Measurements from ENCODE around the gene PKLR. TPM values are rescaled to one million over a fixed set of nuclear protein-coding genes. Genes with fewer than 3 reads are reported as not detected.

The PKLR gene
- total and polyA plus RNA-seq, 2 of the 8 experiments (the other 6 are each of a cell fraction or from before 2014, with no cell fraction given) = 2.3 to 7.5 TPM

DNA sequence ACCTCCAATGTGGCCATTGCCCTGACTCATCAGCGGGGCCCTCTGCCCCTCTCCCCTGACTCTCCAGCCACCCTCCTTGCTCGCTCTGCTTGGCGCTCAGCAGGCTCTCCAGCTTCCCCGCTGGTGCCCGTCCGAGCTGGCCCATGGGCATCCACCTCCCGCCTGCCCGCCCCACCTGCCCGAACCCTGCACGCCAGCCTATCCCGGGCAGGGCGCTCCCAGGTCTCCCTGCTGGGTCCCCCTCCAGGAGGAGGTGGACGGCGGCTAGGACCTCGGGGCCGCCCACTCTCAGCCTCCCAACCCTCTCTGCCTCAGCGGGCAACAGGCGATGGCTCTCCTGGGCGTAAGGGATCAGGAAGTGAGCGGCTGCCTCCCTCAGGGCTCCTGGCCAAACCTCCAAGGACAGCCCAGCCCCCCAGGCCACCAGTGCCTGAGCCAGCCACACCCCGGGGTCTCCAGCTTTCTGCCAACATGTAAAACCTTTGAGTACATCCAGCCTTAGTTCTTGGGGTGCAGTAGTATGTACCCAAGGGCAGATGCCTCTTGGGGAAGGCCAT lies 13.2 kb downstream of the PKLR start:
- Histone ChIP-seq H3K79me2 (ENCODE audit: control insufficient read depth in 1 of 2, insufficient read depth in 2 of 2, low read length in 2 of 2) (no peaks in the 10 kb centered on the region), H3K4me1 (replicated peaks in 1 of 4; ENCODE audit: control insufficient read depth in 3 of 4, insufficient read depth in 4 of 4, low read length in 3 of 4) (no peaks in the 10 kb centered on the region), H2BK15ac (ENCODE audit: low read length) (no peak overlapping the region), H3K56ac (replicated peaks; ENCODE audit: insufficient read length, low read depth, low read length) (no peak overlapping the region), H3K18ac (ENCODE audit: extremely low read depth, low read length) (no peak overlapping the region), H2AK5ac (ENCODE audit: low read depth, low read length) (no peak overlapping the region), H3K4ac (replicated peaks; ENCODE audit: insufficient read length, low read depth, low read length) (no peak overlapping the region), H2BK5ac (ENCODE audit: low read depth, low read length) (no peak overlapping the region), H2BK120ac (replicated peaks; ENCODE audit: low read depth, low read length) (no peak overlapping the region), H3K4me2 (ENCODE audit: insufficient read depth in 1 of 2, low read depth in 2 of 2, low read length in 2 of 2) (no peak overlapping the region), H3K4me3 (ENCODE audit: extremely low read depth in 1 of 4, insufficient read depth in 2 of 4, low read depth in 3 of 4, low read length in 4 of 4) (no peak overlapping the region), H4K5ac (ENCODE audit: insufficient read length, low read depth, low read length) (no peak overlapping the region), H3K9ac (replicated peaks in 1 of 4; ENCODE audit: extremely low read depth in 1 of 4, low read depth in 3 of 4, low read length in 3 of 4) (no peak overlapping the region), H2BK12ac (ENCODE audit: low read depth, low read length) (no peak overlapping the region), H3K23me2 (ENCODE audit: low read depth, low read length) (no peaks in the 10 kb centered on the region), H2AFZ (ENCODE audit: low read length) (no peak overlapping the region), H3K9me3 (ENCODE audit: insufficient read depth in 2 of 2, low read depth in 1 of 2, low read length in 1 of 2) (no peaks in the 10 kb centered on the region), H3K27ac (ENCODE audit: low read depth, low read length) (no peak overlapping the region), H4K20me1 (replicated peaks in 1 of 2; ENCODE audit: control insufficient read depth in 1 of 2, insufficient read depth in 2 of 2, low read length in 2 of 2) (no peaks in the 10 kb centered on the region), H3K23ac (ENCODE audit: insufficient read length) (no peak overlapping the region), H3K14ac (ENCODE audit: insufficient read length) (no peak overlapping the region), H3K79me1 (ENCODE audit: low read depth, low read length) (no peaks in the 10 kb centered on the region), H3K27me3 (replicated peaks in 1 of 4; ENCODE audit: control insufficient read depth in 3 of 4, extremely low read depth in 1 of 4, insufficient read depth in 3 of 4, low read length in 3 of 4) (no peaks in the 10 kb centered on the region), H4K8ac (ENCODE audit: extremely low read depth, insufficient read depth, low read length) (peak overlapping the region; percentile 35; the same call in 1 of the 2 replicates), H3K36me3 (ENCODE audit: control insufficient read depth in 2 of 4, insufficient read depth in 4 of 4, low read length in 3 of 4) (no peaks in the 10 kb centered on the region), H2BK20ac (ENCODE audit: low read length) (no peak overlapping the region), H4K91ac (replicated peaks; ENCODE audit: insufficient read length, low read length) (no peak overlapping the region)
- WGBS, 2 experiments (ENCODE audit: extremely low coverage in 1 of 2, insufficient coverage in 1 of 2, insufficient read length in 1 of 2, insufficient replicate concordance in 2 of 2, low coverage in 1 of 2, low lambda C conversion rate in 2 of 2, missing lambda C conversion rate in 1 of 2) = 93% methylated on average over 16 of the region's 21 CpGs; no CpG with 5 or more reads in 1 of the 2 experiments
- FAIRE-seq (no peak), DNase-seq (ENCODE audit: low read depth in 1 of 2, low spot score in 2 of 2) (no peak)
- CTCF ChIA-PET (ENCODE audit: partially characterized antibody) = interaction anchor here (0.8 to 6.3 kb wide), 3 partner anchors 9 to 19 kb away, joined by 3 to 37 read pairs (median 4); partner anchors contain the start of gene FDPS
- POLR2A ChIA-PET (ENCODE audit: partially characterized antibody) = interaction anchor here (0.5 to 1.8 kb wide), 6 partner anchors 9 to 37 kb away, joined by 3 to 6 read pairs (median 4); partner anchors contain the start of gene SCAMP3
- TF ChIP-seq POLR2A (IDR thresholded peaks at IDR 0.05; ENCODE audit: control extremely low read depth in 1 of 2, low read depth in 2 of 2, low read length in 2 of 2) (no peak), SIX5 (IDR thresholded peaks at IDR 0.05; ENCODE audit: low read depth, low read length) (no peak), CHD2 (IDR thresholded peaks at IDR 0.05; ENCODE audit: low read length) (no peak), BRCA1 (IDR thresholded peaks at IDR 0.05; ENCODE audit: low read depth, low read length) (no peak), KDM4A (IDR thresholded peaks at IDR 0.05; ENCODE audit: low read depth, low read length, severe bottlenecking) (no peak), BCL11A (IDR thresholded peaks at IDR 0.05; ENCODE audit: low read depth in 2 of 2, low read length in 2 of 2) (no peak), JUN (IDR thresholded peaks at IDR 0.05; ENCODE audit: low read depth, low read length) (no peak), JUND (IDR thresholded peaks at IDR 0.05; ENCODE audit: low read length) (no peak), TAF1 (IDR thresholded peaks at IDR 0.05; ENCODE audit: low read depth, low read length) (no peak), EZH2 (IDR thresholded peaks at IDR 0.05; ENCODE audit: low read depth, low read length, severe bottlenecking) (no peak), SRF (IDR thresholded peaks at IDR 0.05; ENCODE audit: low read depth, low read length) (no peak), CBX5 (IDR thresholded peaks at IDR 0.05; ENCODE audit: low read depth, low read length) (no peak), EGR1 (IDR thresholded peaks at IDR 0.05; ENCODE audit: borderline replicate concordance, low read depth, low read length) (no peak)
- TF ChIP-seq, protein P1, sequence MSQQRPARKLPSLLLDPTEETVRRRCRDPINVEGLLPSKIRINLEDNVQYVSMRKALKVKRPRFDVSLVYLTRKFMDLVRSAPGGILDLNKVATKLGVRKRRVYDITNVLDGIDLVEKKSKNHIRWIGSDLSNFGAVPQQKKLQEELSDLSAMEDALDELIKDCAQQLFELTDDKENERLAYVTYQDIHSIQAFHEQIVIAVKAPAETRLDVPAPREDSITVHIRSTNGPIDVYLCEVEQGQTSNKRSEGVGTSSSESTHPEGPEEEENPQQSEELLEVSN (IDR thresholded peaks at IDR 0.05) = no peak

Data from H1 (cell line).